Measurements from ENCODE around the gene CAB39. TPM values are rescaled to one million over a fixed set of nuclear protein-coding genes. Genes with fewer than 3 reads are reported as not detected.

The CAB39 gene
- total and polyA plus RNA-seq, 2 of the 8 experiments (the other 6 are each of a cell fraction or from before 2014, with no cell fraction given): 16.4 to 50.5 TPM

GRCh38 chr2:230773039-230773773, 60.6 kb downstream of the CAB39 start (continued):
- TF ChIP-seq GABPA (IDR thresholded peaks at IDR 0.05; ENCODE audit: borderline replicate concordance, insufficient read depth, low read length) (no peak), RFX5 (IDR thresholded peaks at IDR 0.05; ENCODE audit: borderline replicate concordance, low read depth, low read length) (no peak), JUN (IDR thresholded peaks at IDR 0.05; ENCODE audit: low read depth, low read length) (no peak), HDAC6 (IDR thresholded peaks at IDR 0.05; ENCODE audit: low read depth, low read length) (no peak), CBX8 (IDR thresholded peaks at IDR 0.05; ENCODE audit: borderline replicate concordance, low read depth, low read length) (no peak), SP1 (IDR thresholded peaks at IDR 0.05; ENCODE audit: low read depth, low read length) (no peak), RBBP5 (IDR thresholded peaks at IDR 0.05; ENCODE audit: borderline replicate concordance, low read depth, low read length) (no peak), SP4 (IDR thresholded peaks at IDR 0.05; ENCODE audit: low read length) (no peak), BCL11A (IDR thresholded peaks at IDR 0.05; ENCODE audit: low read depth in 2 of 2, low read length in 2 of 2) (no peak)

All from H1 (cell line).